ENCODE results near the gene DROSHA.

GRCh38 chr5:31385774-31386537, 145.9 kb downstream of the DROSHA start:
- no peak for TF ChIP-seq CTCF (conservative IDR thresholded peaks at IDR 0.05)
- TF ChIP-seq ZFX (IDR thresholded peaks at IDR 0.05) = no peak

Data from C4-2B (cell line).